HG02763 (cell line): ENCODE data around the gene SRD5A1.
A peak's percentile ranks its signal among the peaks of the same experiment; 100 is the strongest.
"Not testable (repeated sequence)": the region's sequence is repeated elsewhere in the genome, so short reads cannot be mapped to it uniquely, and the experiment has no call there.

ENCODE experiments used
- ATAC-seq: cut with Tn5 transposase; IDR thresholded peaks from one replicate; pipeline ENCODE4 v1.9.1; 2021; ENCODE audit warnings: mild to moderate bottlenecking, moderate library complexity; ENCODE audit not compliant: unreplicated experiment

The SRD5A1 gene

GRCh38 chr5:6642655-6643054, 9.4 kb downstream of the SRD5A1 start:
- ATAC-seq = no peak

- ATAC-seq = no peak
Observed at GRCh38 chr5:6644794-6645241, 11.6 kb downstream of the SRD5A1 start.

GRCh38 chr5:6645571-6646362, 12.5 kb downstream of the SRD5A1 start:
- not testable (repeated sequence) for ATAC-seq

- ATAC-seq = no peak
Observed at GRCh38 chr5:6649186-6649585, 15.9 kb downstream of the SRD5A1 start.

GRCh38 chr5:6649681-6650080, 16.4 kb downstream of the SRD5A1 start:
- ATAC-seq = no peak

- ATAC-seq = peak; percentile 96
Observed at GRCh38 chr5:6652025-6652424, 18.8 kb downstream of the SRD5A1 start.

GRCh38 chr5:6655432-6655831, 22.2 kb downstream of the SRD5A1 start:
- no peak for ATAC-seq

- no peak for ATAC-seq
Observed at GRCh38 chr5:6656680-6657079, 23.4 kb downstream of the SRD5A1 start.

- peak; percentile 74 for ATAC-seq
Observed at GRCh38 chr5:6659941-6660684, 26.9 kb downstream of the SRD5A1 start.

- ATAC-seq = peak; percentile 39
Observed at GRCh38 chr5:6660688-6661087, 27.4 kb downstream of the SRD5A1 start.

- ATAC-seq = no peak
Observed at GRCh38 chr5:6666762-6667161, 33.5 kb downstream of the SRD5A1 start.

GRCh38 chr5:6667648-6668047, 34.4 kb downstream of the SRD5A1 start:
- ATAC-seq = no peak

GRCh38 chr5:6668717-6669116, 35.5 kb downstream of the SRD5A1 start:
- not testable (repeated sequence) for ATAC-seq

GRCh38 chr5:6673031-6673430, 39.8 kb downstream of the SRD5A1 start:
- no peak for ATAC-seq

- ATAC-seq = no peak
Observed at GRCh38 chr5:6673963-6674362, 40.7 kb downstream of the SRD5A1 start.

GRCh38 chr5:6674421-6674820, 41.2 kb downstream of the SRD5A1 start:
- ATAC-seq = no peak

- no peak for ATAC-seq
Observed at GRCh38 chr5:6674886-6675285, 41.6 kb downstream of the SRD5A1 start.

- no peak for ATAC-seq
Observed at GRCh38 chr5:6675784-6676491, 42.7 kb downstream of the SRD5A1 start.

- no peak for ATAC-seq
Observed at GRCh38 chr5:6676702-6677101, 43.5 kb downstream of the SRD5A1 start.

- no peak for ATAC-seq
Observed at GRCh38 chr5:6678385-6678784, 45.1 kb downstream of the SRD5A1 start.

- no peak for ATAC-seq
Observed at GRCh38 chr5:6680922-6681321, 47.7 kb downstream of the SRD5A1 start.

- ATAC-seq = no peak
Observed at GRCh38 chr5:6681682-6682081, 48.4 kb downstream of the SRD5A1 start.
